ENCODE measurements around the gene ZNF785.

- no peak for TF ChIP-seq CTCF (IDR thresholded peaks at IDR 0.05)
- TF ChIP-seq EZH2 (IDR thresholded peaks at IDR 0.05; ENCODE audit: borderline replicate concordance, insufficient read depth, low read depth, low read length, poor library complexity, severe bottlenecking), result no peak
Measured at GRCh38 chr16:30600929-30601328, 15.4 kb upstream of the ZNF785 start.

Measured in B cell (primary cell).